Amniotic epithelial cell (primary cell): ENCODE data around the gene KCNK2.

Experiments
- DNase-seq: peaks from one replicate; pipeline ENCODE4 v3.0.0-alpha.2; 2010; ENCODE audit warnings: low read depth

The KCNK2 gene

DNA sequence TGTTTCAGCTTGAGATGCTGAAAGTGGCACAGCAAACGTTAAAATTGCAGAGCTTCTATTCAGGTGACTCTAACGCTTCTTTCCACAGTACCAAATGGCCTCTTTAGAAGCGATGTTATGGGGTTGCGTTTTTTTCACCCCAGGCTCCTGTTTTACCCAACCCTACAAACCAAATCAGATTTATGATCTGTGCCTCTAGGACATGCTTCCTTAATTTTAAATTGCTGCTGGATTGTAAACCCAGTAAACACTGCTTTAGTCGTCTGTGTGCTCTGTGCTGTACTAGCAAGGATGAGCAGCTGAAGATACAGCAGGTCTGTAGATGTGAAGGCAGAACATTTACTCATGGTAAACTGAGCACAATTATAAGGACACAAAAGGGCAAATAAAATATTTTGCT lies 13.0 kb downstream of the KCNK2 start:
- no peak for DNase-seq

DNA sequence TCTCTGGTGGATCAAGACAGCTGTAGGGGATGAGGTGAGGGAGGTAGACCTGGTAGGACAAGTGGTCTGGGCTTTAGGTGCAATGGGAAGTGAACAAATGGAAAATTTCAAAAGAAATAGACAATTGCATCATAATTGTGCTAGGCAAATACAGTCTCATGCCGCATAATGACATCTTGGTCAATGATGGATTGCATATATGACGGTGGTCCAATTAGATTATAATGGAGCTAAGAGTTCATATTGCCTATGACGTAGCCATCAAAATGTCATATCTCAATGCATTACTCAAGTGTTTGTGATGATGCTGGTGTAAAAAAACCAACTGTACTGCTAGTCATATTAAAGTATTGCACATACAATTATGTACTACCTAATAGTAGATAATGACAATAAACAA lies 19.0 kb downstream of the KCNK2 start:
- no peak for DNase-seq

DNA sequence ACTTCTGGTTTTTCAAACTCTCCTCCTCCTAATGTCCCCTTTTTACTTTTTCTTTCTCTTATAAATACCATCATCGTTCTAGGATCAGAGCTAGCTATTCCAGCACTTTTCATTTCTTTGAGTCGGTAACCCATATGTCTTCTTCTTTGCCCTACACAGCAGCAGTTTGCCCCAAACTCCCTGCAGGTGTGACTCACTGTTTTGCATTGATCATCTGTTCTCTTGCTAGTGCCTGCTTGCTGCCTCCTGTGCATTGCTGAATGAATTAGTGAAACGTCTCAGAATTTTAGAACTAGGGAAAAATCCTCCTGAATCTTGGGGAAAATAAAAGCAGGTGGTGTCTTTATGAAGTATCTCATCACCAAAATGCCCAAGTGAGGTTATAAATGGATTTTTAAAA lies 21.7 kb downstream of the KCNK2 start:
- no peak for DNase-seq

DNA sequence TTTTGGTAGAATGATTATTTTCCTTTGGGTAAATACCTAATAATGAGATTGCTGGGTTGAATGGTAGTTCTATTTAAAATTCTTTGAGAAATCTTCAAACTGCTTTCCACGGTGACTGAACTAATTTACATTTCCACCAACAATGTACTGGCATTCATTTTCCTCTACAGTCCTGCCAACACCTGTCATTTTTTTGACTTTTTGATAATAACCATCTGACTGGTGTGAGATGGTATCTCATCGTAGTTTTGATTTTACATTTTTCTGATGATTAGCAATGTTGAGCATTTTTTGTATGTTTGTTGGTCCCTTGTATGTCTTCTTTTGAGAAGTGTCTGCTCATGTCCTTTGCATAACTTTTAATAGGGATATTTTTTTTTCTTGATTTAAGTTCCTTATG lies 23.5 kb downstream of the KCNK2 start:
- DNase-seq = no peak

DNA sequence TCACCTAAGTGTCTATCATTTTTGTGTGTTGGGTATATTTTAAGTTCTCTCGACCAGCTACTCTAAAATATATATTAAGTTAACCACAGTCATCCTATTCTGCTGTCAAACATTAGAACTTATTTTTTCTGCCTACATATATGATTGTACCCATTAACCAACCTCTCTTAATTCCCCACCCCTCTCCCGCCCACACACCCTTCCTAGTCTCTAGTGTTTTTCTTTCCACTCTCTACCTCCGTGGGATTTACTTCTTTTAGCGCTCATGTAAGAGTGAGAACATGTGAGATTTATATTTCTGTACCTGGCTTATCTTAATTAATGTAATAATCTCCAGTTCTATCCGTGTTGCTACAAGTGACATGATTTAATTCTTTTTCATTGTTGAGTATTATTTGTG lies 26.6 kb downstream of the KCNK2 start:
- DNase-seq = no peak

DNA sequence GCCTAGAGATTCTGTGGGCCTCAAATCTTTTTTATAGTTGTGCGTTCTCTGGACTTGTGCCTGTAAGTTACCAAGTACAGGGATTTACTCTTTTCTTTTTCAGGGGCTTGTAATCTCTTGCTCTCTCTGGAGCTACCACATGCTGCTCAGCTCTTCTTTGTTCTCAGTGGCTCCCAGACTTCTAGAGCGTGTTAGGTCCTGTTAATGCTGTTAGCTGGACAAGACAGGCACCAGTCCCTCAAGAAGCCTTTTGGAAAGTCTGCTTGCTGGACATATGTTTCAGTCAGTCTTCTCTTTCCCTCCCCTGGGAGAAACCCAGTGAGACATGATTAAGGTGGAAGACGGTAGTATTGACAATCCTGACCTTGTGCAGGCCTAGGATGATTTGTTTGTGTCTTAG lies 29.4 kb downstream of the KCNK2 start:
- no peak for DNase-seq

DNA sequence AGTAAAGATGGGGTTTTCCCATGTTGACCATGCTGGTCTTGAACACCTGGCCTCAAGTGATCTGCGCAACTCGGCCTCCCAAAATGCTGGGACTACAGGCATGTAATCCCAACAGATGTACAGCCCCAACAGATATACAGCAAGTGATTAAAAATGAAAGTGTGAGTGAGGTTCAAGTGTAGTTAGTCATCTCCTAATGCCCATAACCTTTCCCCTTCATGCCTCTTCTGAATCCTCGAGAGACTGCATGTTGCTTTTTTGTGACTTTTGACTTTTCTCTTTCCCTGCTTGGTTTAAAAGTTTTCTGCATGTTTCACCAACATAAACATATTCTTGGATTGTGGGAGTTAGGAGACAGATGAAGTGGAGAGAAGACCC lies 31.2 kb downstream of the KCNK2 start:
- DNase-seq = no peak

DNA sequence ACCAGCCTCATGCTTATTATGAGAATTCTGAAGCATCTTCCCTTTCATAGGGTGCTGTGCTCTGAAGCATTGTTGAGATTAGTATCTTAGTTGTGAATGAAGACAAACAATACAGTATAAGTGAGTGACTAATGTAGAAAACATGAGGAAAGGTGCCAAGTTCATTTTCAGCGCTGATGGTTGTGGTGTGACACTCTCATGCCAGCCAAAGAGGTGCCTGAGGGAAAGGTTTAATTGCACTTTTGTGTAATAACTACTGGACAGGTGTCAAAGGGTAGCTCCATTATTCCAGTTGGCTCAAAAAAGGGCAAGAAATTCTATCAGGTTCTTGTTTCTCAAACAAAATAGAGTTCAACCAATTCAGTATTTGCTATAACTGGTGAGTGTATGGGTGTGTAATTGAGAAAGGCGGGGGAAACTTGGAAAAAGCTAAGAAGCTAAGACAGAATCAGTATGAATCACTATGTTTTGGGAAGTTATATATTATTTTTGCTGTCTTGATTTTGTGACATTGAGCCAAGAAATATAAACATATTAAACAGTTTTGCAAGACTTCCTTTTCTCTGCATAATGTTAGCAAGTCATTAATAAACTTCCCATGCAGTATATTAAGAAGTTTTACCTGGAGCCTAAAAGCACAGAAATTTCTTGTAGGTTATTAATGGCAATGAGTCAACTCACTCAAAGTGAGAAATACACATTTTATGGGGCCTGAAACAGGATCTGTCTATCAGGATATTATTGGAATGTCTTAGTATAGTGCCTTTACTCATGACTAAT lies 31.8 kb downstream of the KCNK2 start:
- peak; percentile 39 for DNase-seq

DNA sequence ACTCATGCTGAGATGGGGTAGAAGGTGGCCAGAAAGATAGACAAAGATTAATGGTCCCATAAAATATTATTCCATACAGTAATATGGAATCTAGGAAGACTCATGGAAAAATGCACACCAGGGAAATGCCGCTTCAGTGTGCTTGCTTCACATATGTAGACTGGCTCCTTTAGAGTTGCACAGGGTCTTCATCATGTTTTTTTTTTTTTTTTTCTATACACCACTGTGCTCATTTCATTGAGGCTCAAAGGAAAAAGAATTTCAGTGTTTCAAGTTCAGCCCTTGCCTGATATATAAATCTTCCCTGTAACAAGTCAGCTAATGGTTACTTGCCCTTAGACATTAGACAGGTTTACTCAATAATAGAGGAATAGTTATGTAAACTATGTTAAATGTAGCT lies 33.2 kb downstream of the KCNK2 start:
- no peak for DNase-seq

DNA sequence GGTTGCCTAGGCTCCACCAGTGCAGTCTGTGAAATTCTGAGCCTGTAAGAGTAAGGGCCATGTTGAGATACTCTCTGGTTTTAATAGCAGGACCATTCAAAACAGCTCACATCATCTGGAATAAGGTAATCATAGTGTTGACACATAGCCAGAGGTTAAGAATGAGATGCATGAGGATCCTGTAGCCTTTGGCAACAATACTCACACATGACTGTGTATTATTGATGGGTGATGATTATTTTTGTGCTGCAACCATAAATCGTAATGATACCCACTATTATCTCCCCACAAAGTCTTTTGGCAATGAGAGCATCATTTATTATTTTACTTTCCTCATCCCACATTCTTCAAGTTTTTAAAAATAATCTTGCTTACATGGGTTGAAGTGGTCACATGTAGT lies 35.5 kb downstream of the KCNK2 start:
- DNase-seq = peak; percentile 14

DNA sequence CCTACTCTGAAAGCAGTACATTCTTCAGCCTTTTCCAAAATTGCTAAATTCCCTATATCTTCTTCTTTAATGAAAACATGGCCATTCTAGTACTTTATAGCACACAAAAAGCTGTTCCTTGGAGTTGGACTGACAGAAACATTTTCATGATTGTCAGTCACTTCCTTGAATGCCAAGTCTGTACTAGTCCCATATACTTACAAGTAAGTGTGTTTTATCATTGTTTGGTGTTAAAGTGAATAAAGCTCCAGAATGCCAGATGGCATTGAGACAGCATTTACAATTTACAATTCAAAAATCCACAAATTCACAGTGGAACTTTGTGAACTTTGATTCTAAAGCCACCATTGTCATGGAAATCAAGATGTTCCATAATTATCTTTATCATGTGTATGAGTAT lies 36.5 kb downstream of the KCNK2 start:
- DNase-seq = no peak

DNA sequence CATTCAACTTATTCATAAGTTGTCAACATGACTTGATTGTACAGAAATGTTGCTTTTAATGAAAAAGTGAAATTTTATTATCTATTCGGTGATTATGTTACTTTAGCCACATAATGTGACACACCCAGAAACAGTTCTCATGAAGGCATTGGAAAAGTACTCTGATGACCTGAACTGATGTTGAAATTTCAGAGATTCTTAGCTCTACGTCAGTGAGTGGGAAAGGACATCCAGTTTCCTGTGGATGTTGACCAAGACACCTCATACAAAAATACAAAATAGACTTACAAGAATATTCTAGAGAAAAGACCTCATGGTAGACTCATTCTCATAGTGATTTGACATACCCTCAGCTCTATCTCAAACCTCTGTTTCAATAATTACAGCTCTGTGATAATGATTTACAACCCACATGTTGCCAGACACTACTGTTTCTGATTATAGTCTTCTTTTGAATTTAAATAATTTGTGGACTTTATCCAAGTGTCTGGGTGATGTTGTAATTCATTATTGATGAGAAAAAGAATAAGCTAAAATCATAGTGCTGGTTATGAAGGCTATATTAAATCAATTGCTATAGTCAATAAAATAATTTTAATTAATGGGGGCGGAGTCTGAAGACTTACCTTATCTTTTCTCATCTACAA lies 37.3 kb downstream of the KCNK2 start:
- peak; percentile 49 for DNase-seq

DNA sequence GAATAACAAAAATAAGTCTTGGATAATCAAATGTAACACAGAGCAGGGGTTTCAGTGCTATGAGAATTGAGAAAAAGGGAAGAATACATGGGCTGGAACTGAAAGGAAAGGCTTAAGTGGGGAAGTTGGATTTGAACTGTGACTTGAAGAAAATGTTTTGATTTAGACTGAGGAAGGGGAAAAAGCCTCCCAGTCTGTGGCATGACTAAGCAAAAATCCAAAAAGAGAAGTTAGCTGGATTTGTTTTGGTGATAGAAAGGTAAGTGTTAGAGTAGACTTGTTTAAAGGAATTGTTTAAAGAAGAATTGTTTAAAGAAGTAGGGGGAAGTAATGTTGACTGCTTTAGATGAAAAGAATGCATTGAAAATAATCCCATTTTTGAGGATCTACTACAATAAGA lies 46.0 kb downstream of the KCNK2 start:
- DNase-seq = no peak

DNA sequence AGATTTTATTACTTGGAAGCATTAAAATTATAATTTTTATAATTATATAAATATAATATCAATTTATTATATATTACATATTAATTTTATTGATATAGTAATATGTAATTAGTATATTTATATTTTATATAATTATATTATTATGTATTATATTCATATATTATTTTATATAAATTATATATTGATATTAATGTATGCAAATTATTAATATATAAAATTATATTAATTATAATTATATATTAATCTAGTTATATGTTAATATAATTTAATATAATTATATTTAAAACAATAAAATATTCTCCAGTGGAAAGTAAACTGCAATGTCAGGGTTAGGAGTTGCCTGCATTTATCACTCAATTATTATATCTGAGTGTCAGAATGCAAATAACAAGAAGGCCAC lies 48.8 kb downstream of the KCNK2 start:
- no peak for DNase-seq

DNA sequence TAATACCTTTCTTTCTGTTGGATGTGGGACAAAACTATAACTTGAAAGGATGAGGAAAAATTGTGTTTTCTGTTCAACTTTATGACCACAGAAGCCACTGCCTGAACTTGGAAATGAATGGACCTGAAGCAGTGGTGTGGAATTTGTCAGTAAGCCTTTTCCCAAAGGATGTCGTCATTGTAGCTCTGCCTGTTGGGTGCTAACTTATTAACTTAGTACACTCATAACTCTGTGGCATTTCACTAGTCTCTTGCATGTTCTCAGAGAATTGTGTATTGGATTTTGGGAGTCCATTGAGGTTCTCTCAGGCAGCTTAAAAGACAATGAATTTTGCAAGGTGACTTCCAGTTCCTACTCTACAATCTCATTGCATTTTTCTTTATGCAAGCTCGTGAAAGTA lies 49.6 kb downstream of the KCNK2 start:
- DNase-seq = peak; percentile 56

DNA sequence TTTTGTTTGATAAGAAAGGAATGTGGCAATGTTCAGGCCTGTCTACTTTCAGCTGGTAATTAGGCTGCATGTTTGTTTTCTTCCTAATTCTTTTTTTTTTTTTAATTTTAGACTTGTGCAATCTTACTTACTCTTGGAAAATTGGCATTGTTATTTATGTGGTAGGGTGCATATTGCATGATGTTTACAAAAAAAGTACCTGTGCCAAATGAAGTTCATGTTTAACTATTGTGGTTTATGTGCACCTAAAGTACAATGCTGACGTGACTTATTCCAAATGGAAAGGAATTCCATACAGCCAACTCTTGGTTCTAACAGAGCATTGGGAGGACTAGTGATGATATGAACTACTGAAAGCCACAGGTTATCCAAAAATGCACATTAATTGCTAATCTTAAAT lies 51.0 kb downstream of the KCNK2 start:
- DNase-seq = no peak

DNA sequence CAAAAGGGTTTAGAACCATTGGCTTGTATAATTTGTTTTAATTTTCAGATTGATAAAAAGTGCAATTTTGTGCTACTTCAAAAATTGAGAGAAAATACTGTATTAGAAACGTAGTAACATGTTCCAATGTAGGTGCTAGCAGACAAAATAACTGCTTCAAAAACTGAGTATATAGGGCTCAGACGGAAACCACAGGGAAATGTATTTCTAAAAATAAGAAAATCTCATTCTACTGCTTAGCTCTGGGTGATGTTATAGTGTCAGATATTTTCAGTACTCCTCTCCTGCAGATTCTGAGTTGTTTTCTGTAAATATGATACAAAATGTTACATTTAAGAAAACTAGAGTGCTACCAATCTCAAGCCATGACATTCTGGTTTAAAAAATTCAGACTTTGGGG lies 55.4 kb downstream of the KCNK2 start:
- no peak for DNase-seq

DNA sequence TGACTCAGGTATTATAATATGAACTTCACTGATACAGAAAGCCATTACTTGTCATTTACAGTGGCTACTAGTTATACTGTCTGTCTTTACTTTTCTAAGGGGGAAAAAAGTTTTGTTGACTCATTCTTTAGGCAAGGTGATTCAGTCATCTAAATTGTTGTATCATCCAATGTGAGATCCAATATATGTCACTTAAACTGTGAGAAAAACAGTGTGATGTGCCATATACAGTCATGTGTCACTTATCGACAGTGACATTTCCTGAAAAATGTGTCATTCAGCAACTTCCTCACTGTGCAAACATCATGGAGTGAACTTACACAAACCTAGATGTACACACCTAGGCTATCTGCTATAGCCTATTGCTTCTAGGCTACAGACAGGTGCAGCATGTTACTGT lies 57.6 kb downstream of the KCNK2 start:
- no peak for DNase-seq

DNA sequence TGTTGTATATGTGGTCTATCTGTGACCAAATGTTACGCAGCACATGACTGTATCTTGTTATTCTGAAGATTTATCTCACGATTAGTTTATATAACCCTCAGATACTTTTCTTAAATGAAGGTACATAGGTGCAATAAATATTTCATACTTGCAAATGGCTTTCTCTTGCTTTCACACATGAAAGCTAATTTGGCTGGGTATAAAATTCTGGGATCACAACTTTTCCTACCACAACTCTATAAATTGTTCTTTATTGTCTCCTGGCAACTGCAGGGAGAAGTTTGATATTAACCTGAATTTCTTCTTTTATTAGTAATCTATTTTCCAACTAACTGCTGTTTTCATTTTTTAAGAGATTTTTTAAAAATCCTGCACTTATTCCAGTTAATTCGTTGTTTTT lies 58.9 kb downstream of the KCNK2 start:
- DNase-seq = no peak

DNA sequence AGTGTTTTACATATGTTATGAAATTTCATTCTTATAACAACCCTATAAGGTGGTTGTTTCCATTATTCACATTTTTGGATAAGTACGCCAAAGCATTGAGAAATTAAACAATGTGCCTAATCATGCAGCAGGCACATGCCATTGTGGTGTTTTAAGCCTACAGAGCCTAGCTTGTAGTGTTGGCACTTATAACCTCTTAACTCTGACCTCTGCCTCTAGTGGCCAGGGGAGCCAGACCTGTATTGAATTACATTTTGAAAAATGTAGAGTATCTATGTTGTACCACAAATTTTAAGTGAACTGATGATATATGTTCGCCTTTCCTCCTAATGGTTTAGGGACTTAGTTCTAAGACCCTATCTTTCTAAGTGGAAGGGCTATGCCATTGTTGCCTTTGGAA lies 61.0 kb downstream of the KCNK2 start:
- no peak for DNase-seq

DNA sequence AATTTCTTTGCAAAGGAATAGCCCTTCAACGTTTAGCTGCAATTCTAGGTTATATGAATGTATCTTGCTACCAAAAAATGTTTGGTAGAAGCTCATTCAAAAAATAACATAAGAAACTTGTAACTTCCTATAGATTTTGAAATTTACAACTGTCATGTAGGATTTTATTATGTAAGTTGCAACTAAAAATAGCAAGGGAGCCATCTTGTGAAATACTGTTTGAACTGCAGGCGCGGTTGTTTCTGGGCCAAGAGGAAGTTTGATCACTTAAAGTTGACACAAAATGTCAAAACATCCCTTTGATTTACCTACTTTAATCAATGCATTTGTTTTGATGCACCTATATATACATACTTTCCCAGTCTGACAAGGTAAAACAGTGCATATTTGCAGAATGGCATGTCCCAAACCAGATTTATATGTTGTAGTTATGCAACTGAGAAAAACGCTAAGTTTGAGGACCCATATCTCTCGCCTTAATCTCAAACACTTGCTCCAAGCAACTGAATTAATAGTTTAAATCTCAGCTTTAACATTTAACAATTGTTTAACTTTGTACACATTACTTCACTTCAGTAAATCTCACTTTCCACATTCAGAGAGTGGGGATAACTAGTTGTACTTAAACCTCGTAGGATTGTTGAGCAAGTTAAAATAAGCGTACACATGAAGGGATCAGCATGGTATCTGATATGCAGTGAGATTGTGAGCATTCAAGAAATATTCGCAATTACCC lies 63.9 kb downstream of the KCNK2 start:
- peak; percentile 50 for DNase-seq

DNA sequence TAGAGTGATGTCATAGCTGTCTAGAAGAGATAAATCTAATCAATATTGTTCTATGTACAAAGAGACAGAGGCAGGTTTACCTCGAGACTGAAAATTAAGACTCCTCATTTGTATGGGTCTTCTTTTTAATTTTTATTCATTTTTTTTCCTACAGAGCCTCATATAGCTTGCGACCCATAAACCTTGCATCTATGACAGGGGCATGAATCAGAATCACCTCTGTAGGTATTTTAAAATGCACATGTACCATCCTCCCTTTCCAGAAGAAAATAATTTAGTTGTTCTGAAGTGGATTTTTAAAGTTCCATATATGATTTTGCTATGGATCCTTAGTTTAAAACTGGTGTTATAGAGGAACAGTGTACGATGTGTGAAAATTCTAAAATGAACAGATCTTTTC lies 64.5 kb downstream of the KCNK2 start:
- no peak for DNase-seq

DNA sequence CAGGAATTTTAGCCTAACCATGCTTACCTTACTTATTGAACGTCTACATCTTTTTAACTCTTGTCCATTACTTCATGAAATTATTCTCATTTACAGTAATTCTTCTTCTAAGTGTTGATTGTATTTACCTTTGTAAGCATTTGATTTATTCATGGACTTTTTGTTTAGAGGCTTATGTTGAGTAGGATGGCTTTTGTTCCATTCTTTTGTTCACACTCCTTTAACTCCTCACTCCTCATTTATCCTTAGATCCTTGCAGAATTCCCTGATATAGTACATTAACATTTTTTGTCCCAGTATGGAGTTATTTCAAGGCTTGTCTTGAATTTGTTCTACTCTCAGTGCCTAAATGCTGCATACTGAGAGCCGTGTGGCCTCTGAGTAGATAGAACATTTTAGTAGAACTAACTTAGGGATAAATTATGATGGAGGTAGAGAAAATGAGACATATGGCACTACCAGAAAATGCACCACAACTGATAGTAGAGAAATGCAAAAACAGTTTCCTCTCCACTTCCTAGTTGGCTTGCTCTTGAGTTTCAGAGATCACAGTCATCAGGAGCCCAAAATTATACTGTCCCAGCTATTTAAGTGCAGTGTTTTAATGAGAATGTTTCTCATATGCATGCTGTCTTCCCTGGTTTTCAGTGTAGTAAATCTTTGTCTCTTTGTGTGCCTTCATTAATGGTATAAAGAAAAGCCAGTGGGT lies 69.5 kb downstream of the KCNK2 start:
- DNase-seq = no peak
